Calu3 (cell line): ENCODE measurements around the gene MAGOH. TPM values are rescaled to one million over a fixed set of nuclear protein-coding genes. Genes with fewer than 3 reads are reported as not detected.

ENCODE experiments used
- BruUV-seq: library from RNA; stranded (reverse); fragments of 400-500 nt; replicated peaks from 2 replicates; lab custom pipeline; 2021; lab: Mats Ljungman, UMichigan
- CTCF ChIA-PET: fragments of 300-600 bp; sonication (Branson Sonifier 250); formaldehyde crosslinking; loops from one replicate; lab custom pipeline; 2022; ENCODE audit warnings: antibody characterized with exemption; lab: Charles Lee
- DNase-seq: peaks from one replicate; pipeline ENCODE4 v3.0.0; 2022
- H3K27ac Mint-ChIP-seq: one replicate; pipeline ENCODE4 v1.8.0; 2022; ENCODE audit warnings: mixed read lengths; ENCODE audit not compliant: unreplicated experiment
- H3K27me3 Mint-ChIP-seq: one replicate; pipeline ENCODE4 v1.8.0; 2022; ENCODE audit warnings: mixed read lengths; ENCODE audit not compliant: unreplicated experiment
- H3K36me3 Mint-ChIP-seq: one replicate; pipeline ENCODE4 v1.8.0; 2022; ENCODE audit warnings: mild to moderate bottlenecking, moderate library complexity, mixed read lengths; ENCODE audit not compliant: insufficient read depth, unreplicated experiment
- H3K4me1 Mint-ChIP-seq: one replicate; pipeline ENCODE4 v1.8.0; 2022; ENCODE audit warnings: mild to moderate bottlenecking, low read depth, mixed read lengths; ENCODE audit not compliant: unreplicated experiment
- H3K4me3 Mint-ChIP-seq: one replicate; pipeline ENCODE4 v1.8.0; 2022; ENCODE audit warnings: mild to moderate bottlenecking, low read depth, moderate library complexity, mixed read lengths; ENCODE audit not compliant: unreplicated experiment
- H3K9me3 Mint-ChIP-seq: one replicate; pipeline ENCODE4 v1.8.0; 2022; ENCODE audit warnings: low read depth, mixed read lengths; ENCODE audit not compliant: unreplicated experiment
- intact Hi-C: fragments of 100-400 bp; cut with micrococcal nuclease; formaldehyde crosslinking; loops from one replicate; pipeline ENCODE4 v1.10.0; 2022; ENCODE audit not compliant: unreplicated experiment
- total RNA-seq: library from RNA; stranded (reverse); gene quantifications from 2 replicates; pipeline ENCODE4 v1.2.3, GENCODE V29; 2022
- TF ChIP-seq, protein P1 (sequence below): fragments of 200-600 bp; IDR thresholded peaks from one replicate; pipeline ENCODE4 v1.8.0; 2022; ENCODE audit warnings: antibody characterized with exemption; ENCODE audit not compliant: unreplicated experiment

The MAGOH gene
- total RNA-seq, 1 experiment from 2014 or later: 70.2 TPM

DNA sequence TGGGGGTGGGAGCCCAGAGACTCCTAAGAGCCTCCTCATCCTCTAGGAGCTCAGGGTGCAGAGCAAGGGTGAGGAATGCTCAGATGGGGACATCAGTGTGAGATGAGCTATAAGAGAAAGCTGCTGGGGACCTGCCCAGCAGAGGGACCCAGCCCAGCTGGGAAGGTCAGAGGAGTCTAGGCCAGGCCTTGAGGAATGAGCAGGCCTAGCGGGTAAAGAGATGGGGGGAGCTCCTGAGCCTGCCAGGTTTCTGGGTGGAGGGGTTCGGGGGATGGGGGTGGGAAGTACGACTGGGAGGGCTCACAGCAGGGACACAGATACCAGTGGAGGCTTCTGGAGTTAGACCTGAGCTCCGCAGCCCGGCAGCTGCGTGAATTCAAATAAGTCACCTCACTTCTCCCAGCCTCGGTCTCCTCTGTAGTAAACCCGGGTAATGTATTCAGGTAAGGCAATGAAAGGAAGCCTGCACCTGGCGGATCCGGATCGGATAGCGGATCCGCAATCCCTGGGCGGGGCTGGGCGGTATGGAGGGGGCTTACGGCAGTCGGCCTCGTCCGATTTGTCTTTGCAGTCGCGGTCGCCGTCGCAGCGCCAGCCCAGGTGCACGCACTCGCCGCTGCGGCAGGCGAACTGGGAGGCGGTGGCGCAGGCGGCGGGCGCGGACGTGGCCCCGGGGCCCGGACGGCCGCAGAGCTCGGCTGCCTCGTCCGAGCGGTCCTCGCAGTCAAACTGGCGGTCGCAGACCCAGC is 38.0 kb upstream of the MAGOH start:
- H3K4me1 Mint-ChIP-seq: no peaks in the 10 kb centered on the region
- intact Hi-C loops: no loop called here
- no peak overlapping the region for H3K27ac Mint-ChIP-seq
- H3K9me3 Mint-ChIP-seq: no peaks in the 10 kb centered on the region
- BruUV-seq: no TSS peak
- no peaks in the 10 kb centered on the region for H3K27me3 Mint-ChIP-seq
- H3K4me3 Mint-ChIP-seq: no peak overlapping the region
- TF ChIP-seq, protein P1, sequence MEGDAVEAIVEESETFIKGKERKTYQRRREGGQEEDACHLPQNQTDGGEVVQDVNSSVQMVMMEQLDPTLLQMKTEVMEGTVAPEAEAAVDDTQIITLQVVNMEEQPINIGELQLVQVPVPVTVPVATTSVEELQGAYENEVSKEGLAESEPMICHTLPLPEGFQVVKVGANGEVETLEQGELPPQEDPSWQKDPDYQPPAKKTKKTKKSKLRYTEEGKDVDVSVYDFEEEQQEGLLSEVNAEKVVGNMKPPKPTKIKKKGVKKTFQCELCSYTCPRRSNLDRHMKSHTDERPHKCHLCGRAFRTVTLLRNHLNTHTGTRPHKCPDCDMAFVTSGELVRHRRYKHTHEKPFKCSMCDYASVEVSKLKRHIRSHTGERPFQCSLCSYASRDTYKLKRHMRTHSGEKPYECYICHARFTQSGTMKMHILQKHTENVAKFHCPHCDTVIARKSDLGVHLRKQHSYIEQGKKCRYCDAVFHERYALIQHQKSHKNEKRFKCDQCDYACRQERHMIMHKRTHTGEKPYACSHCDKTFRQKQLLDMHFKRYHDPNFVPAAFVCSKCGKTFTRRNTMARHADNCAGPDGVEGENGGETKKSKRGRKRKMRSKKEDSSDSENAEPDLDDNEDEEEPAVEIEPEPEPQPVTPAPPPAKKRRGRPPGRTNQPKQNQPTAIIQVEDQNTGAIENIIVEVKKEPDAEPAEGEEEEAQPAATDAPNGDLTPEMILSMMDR: no peak
- peaks cover 20% of the 10 kb centered on the region for H3K36me3 Mint-ChIP-seq
- CTCF ChIA-PET: no interaction called here
- DNase-seq: no peak

DNA sequence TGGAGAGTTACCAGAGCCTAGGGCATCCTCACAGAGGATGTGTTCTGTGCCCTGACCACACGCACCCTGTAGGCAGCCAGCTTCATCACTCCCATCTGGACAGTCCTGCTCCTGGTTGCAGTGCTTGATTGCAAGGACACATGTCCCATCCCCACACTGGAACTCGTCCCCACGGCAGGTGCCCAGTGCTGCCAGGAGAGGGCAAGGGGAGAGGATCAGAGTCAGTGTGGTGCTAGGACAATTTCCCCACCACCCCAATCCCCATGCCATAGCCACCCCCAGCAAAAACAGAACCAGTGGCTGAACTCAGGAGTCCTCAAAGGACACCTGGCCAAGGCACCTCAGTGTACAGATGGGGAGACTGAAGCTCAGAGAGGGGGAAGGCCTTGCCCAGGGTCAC is 37.2 kb upstream of the MAGOH start:
- Mint-ChIP-seq H3K4me1 (no peaks in the 10 kb centered on the region), H3K27ac (no peak overlapping the region), H3K36me3 (peaks cover 20% of the 10 kb centered on the region), H3K9me3 (no peaks in the 10 kb centered on the region), H3K27me3 (no peaks in the 10 kb centered on the region), H3K4me3 (no peak overlapping the region)
- intact Hi-C loops: no loop called here
- no peak for DNase-seq
- BruUV-seq: no TSS peak
- CTCF ChIA-PET: no interaction called here
- TF ChIP-seq, protein P1: no peak

DNA sequence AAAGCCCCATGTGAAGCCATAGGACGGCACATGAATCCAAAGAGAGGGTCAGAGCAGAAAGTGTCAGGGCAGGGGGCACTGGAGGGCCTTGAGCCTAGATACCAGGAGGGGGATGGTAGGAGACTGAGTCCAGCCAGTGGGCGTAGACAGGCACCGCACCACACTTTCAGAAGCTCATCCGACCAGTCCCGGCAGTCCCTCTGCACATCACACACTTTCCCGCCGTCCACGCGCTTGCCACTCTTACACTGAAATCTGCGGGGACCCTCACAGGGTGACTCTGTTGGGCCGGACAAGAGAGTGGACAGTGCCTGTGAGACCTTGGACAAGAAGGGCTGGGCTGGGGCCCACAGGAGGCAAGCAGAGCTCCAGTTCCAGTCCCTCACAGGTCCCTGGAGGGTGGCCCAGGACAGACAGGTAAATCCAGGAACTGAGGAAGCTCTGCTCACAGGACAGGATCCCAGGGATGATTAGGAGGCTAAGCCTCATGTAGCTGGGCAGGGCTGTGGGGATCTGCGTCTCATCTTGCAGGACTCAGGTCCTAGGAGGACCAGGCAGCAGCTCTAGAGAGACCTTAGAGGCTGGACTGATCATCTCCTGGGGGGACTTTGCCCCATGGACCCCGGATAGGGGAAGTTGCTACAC is 36.3 kb upstream of the MAGOH start:
- TF ChIP-seq, protein P1: no peak
- intact Hi-C loops: no loop called here
- no peak for DNase-seq
- Mint-ChIP-seq H3K27me3 (no peaks in the 10 kb centered on the region), H3K4me1 (no peaks in the 10 kb centered on the region), H3K9me3 (no peaks in the 10 kb centered on the region), H3K36me3 (peaks cover 16% of the 10 kb centered on the region), H3K27ac (no peak overlapping the region), H3K4me3 (no peak overlapping the region)
- BruUV-seq: no TSS peak
- CTCF ChIA-PET: interaction anchor here (0.7 kb wide), 1 partner anchor 119 kb away, joined by 3 read pairs; no protein-coding TSS in a partner anchor

DNA sequence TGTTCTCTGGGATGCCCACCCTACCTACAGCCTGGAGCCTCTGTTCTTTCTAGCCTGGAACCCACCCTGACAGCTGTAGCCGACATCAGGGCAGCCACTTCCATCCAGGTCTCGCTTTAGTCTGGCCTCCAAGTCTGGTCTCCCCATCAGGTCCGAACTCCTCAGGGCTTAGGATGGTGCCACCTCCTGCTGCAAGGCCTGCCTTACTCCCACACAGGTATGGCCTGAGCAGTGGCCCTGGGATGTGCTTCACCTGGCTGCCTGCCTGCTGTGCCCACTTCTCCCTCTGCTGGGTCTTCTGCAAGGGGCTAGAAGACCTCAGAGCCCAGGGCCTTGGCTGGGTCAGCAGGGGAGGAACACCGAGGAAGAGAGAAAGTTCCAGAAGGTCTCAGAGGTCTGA is 35.7 kb upstream of the MAGOH start:
- peaks cover 16% of the 10 kb centered on the region for H3K36me3 Mint-ChIP-seq
- CTCF ChIA-PET: interaction anchor here (0.7 kb wide), 1 partner anchor 119 kb away, joined by 3 read pairs; no protein-coding TSS in a partner anchor
- TF ChIP-seq, protein P1: no peak
- BruUV-seq: no TSS peak
- no peak for DNase-seq
- H3K27ac Mint-ChIP-seq: no peak overlapping the region
- intact Hi-C loops: no loop called here
- no peaks in the 10 kb centered on the region for H3K4me1 Mint-ChIP-seq
- no peaks in the 10 kb centered on the region for H3K27me3 Mint-ChIP-seq
- no peak overlapping the region for H3K4me3 Mint-ChIP-seq
- H3K9me3 Mint-ChIP-seq: no peaks in the 10 kb centered on the region
